Stimulated activated CD4-positive, alpha-beta T cell treated with anti-CD3 and anti-CD28 coated beads, Interleukin-2, amount 100 ng/mL, for 48 hours (primary cell): Measurements from ENCODE around the gene VGLL4.

Source experiments
- DNase-seq, 2 donors: peaks; one replicate each; pipeline ENCODE4 v3.0.0-alpha.2; 2020

The VGLL4 gene

GRCh38 chr3:11625376-11626083 is 18.2 kb downstream of the VGLL4 start:
- DNase-seq, result no peak

- no peak for DNase-seq
These were observed 18.9 kb downstream of the VGLL4 start for GRCh38 chr3:11624704-11625375.

GRCh38 chr3:11624161-11624560 is 19.6 kb downstream of the VGLL4 start:
- DNase-seq, result peak; percentile 51 to 57

GRCh38 chr3:11622586-11623550 is 20.8 kb downstream of the VGLL4 start:
- DNase-seq, result no peak

- no peak for DNase-seq
These were observed 22.6 kb downstream of the VGLL4 start for GRCh38 chr3:11621077-11621476.

GRCh38 chr3:11619946-11620652 is 23.6 kb downstream of the VGLL4 start:
- no peak for DNase-seq

GRCh38 chr3:11619461-11619860 is 24.3 kb downstream of the VGLL4 start:
- DNase-seq, result no peak

- no peak for DNase-seq
These were observed 24.8 kb downstream of the VGLL4 start for GRCh38 chr3:11618904-11619303.

- DNase-seq, result no peak
These were observed 27.2 kb downstream of the VGLL4 start for GRCh38 chr3:11616551-11616950.

- no peak for DNase-seq
These were observed 29.7 kb downstream of the VGLL4 start for GRCh38 chr3:11613851-11614487.

- no peak for DNase-seq
These were observed 30.4 kb downstream of the VGLL4 start for GRCh38 chr3:11613319-11613718.

- no peak for DNase-seq
These were observed 31.1 kb downstream of the VGLL4 start for GRCh38 chr3:11612515-11613188.

GRCh38 chr3:11611341-11611799 is 32.3 kb downstream of the VGLL4 start:
- no peak for DNase-seq

GRCh38 chr3:11610700-11611275 is 32.9 kb downstream of the VGLL4 start:
- no peak for DNase-seq

GRCh38 chr3:11610044-11610671 is 33.6 kb downstream of the VGLL4 start:
- DNase-seq, result no peak

GRCh38 chr3:11609481-11609880 is 34.2 kb downstream of the VGLL4 start:
- DNase-seq, result no peak

- DNase-seq, result no peak
These were observed 35.9 kb downstream of the VGLL4 start for GRCh38 chr3:11607816-11608215.

GRCh38 chr3:11606865-11607440 is 36.8 kb downstream of the VGLL4 start:
- no peak for DNase-seq

GRCh38 chr3:11606090-11606784 is 37.5 kb downstream of the VGLL4 start:
- no peak for DNase-seq

- DNase-seq, result no peak
These were observed 38.3 kb downstream of the VGLL4 start for GRCh38 chr3:11605398-11605797.
